GM18502 (cell line): ENCODE measurements around the gene LIMK2.
"Not testable (repeated sequence)": the region's sequence is repeated elsewhere in the genome, so short reads cannot be mapped to it uniquely, and the experiment has no call there.

Experiments used
- ATAC-seq: cut with Tn5 transposase; IDR thresholded peaks from one replicate; pipeline ENCODE4 v1.9.1; 2021; ENCODE audit warnings: mild to moderate bottlenecking; ENCODE audit not compliant: unreplicated experiment, poor library complexity

Gene LIMK2

GRCh38 chr22:31211862-31212730 lies at the start of gene LIMK2:
Gene LIMK2, plus strand, starts transcription at chr22:31212298. Its CDS starts 111 bp downstream, at chr22:31212409.
- peak; percentile 90 for ATAC-seq

- no peak for ATAC-seq
These were observed 41.1 kb upstream of the LIMK2 start for GRCh38 chr22:31170971-31171370.

GRCh38 chr22:31171734-31172133 lies 40.4 kb upstream of the LIMK2 start:
- ATAC-seq, result not testable (repeated sequence)

- ATAC-seq, result no peak
These were observed 38.5 kb upstream of the LIMK2 start for GRCh38 chr22:31173386-31174145.

- no peak for ATAC-seq
These were observed 35.2 kb upstream of the LIMK2 start for GRCh38 chr22:31176923-31177322.

- no peak for ATAC-seq
These were observed 34.5 kb upstream of the LIMK2 start for GRCh38 chr22:31177420-31178162.

- no peak for ATAC-seq
These were observed 33.2 kb upstream of the LIMK2 start for GRCh38 chr22:31178859-31179258.

GRCh38 chr22:31179345-31179744 lies 32.8 kb upstream of the LIMK2 start:
- no peak for ATAC-seq

GRCh38 chr22:31184015-31184414 lies 28.1 kb upstream of the LIMK2 start:
- no peak for ATAC-seq

- no peak for ATAC-seq
These were observed 27.0 kb upstream of the LIMK2 start for GRCh38 chr22:31185056-31185455.

- ATAC-seq, result no peak
These were observed 24.5 kb upstream of the LIMK2 start for GRCh38 chr22:31187627-31188026.

- ATAC-seq, result no peak
These were observed 19.6 kb upstream of the LIMK2 start for GRCh38 chr22:31192513-31192912.

- no peak for ATAC-seq
These were observed 19.0 kb upstream of the LIMK2 start for GRCh38 chr22:31193092-31193491.

- ATAC-seq, result not testable (repeated sequence)
These were observed 17.4 kb upstream of the LIMK2 start for GRCh38 chr22:31194681-31195080.

- ATAC-seq, result no peak
These were observed 12.9 kb upstream of the LIMK2 start for GRCh38 chr22:31199187-31199586.

- not testable (repeated sequence) for ATAC-seq
These were observed 7.6 kb upstream of the LIMK2 start for GRCh38 chr22:31204352-31204984.

- ATAC-seq, result not testable (repeated sequence)
These were observed 7.0 kb upstream of the LIMK2 start for GRCh38 chr22:31205059-31205458.

GRCh38 chr22:31206460-31206859 lies 5.6 kb upstream of the LIMK2 start:
- ATAC-seq, result not testable (repeated sequence)

GRCh38 chr22:31206896-31207687 lies 5.0 kb upstream of the LIMK2 start:
- no peak for ATAC-seq
